ENCODE measurements around the gene NOL3.

NOL3 gene

GRCh38 chr16:67155295-67156142, 14.8 kb upstream of the NOL3 start:
- no peak for DNase-seq

- no peak for DNase-seq
These were observed 14.0 kb upstream of the NOL3 start for GRCh38 chr16:67156143-67156844.

- no peak for DNase-seq
These were observed 13.1 kb upstream of the NOL3 start for GRCh38 chr16:67157106-67157748.

GRCh38 chr16:67157892-67158635, 12.3 kb upstream of the NOL3 start:
- DNase-seq: no peak

GRCh38 chr16:67158637-67159600, 11.4 kb upstream of the NOL3 start:
- no peak for DNase-seq

GRCh38 chr16:67161595-67162058, 8.7 kb upstream of the NOL3 start:
- peak in 1 of 2 experiments; percentile 27 for DNase-seq

- DNase-seq: no peak
These were observed 7.7 kb upstream of the NOL3 start for GRCh38 chr16:67162506-67163163.

GRCh38 chr16:67163164-67163998, 7.0 kb upstream of the NOL3 start:
- DNase-seq: peak in 1 of 2 experiments; percentile 48

- DNase-seq: no peak
These were observed 6.3 kb upstream of the NOL3 start for GRCh38 chr16:67163999-67164558.

- DNase-seq: no peak
These were observed 5.7 kb upstream of the NOL3 start, which contains the start of gene HSF4 for GRCh38 chr16:67164599-67165061. HSF4 (plus strand) TSS chr16:67164745; CDS start chr16:67164812, 67 bp downstream.

GRCh38 chr16:67165121-67166078, 4.9 kb upstream of the NOL3 start:
- DNase-seq: no peak

- DNase-seq: no peak
These were observed 4.2 kb upstream of the NOL3 start for GRCh38 chr16:67166110-67166547.

- no peak for DNase-seq
These were observed 3.7 kb upstream of the NOL3 start for GRCh38 chr16:67166598-67167168.

- no peak for DNase-seq
These were observed 2.8 kb upstream of the NOL3 start for GRCh38 chr16:67167588-67167987.

GRCh38 chr16:67169011-67169451, 1.3 kb upstream of the NOL3 start:
- DNase-seq: no peak

GRCh38 chr16:67169642-67170167, 633 bp upstream of the NOL3 start:
- no peak for DNase-seq

GRCh38 chr16:67170949-67171649, 761 bp downstream of the NOL3 start:
- no peak for DNase-seq

Data from cerebellar nuclear complex (tissue), 1 donor.